Activated naive CD8-positive, alpha-beta T cell treated with anti-CD3 and anti-CD28 coated beads, Interleukin-2, amount 10 ng/mL, durations not matched to agents 7 days and 5 days (primary cell): Measurements from ENCODE around the gene TEKT3. TPM values are rescaled to one million over a fixed set of nuclear protein-coding genes. Genes with fewer than 3 reads are reported as not detected.

ENCODE experiments used
- ATAC-seq: fragments of 150-1000 bp; cut with Tn5 transposase; one replicate; pipeline ENCODE4 v1.10.0; 2021; ENCODE audit warnings: low read depth, moderate library complexity
- POLR2A ChIA-PET: fragments of 350-600 bp; sonication (Branson Sonifier 250); formaldehyde crosslinking; loops from one replicate; lab custom pipeline; 2021; ENCODE audit warnings: antibody characterized with exemption; lab: Charles Lee
- DNase-seq: peaks from one replicate; pipeline ENCODE4 v3.0.0; 2021
- H3K27ac Mint-ChIP-seq: one replicate; pipeline ENCODE4 v1.8.0; 2022; ENCODE audit warnings: mild to moderate bottlenecking, mixed read lengths
- H3K27me3 Mint-ChIP-seq: one replicate; pipeline ENCODE4 v1.8.0; 2022; ENCODE audit warnings: mild to moderate bottlenecking, moderate library complexity, mixed read lengths
- H3K36me3 Mint-ChIP-seq: one replicate; pipeline ENCODE4 v1.8.0; 2021; ENCODE audit warnings: mild to moderate bottlenecking, mixed read lengths
- H3K4me1 Mint-ChIP-seq: one replicate; pipeline ENCODE4 v1.8.0; 2021; ENCODE audit warnings: mixed read lengths
- H3K4me3 Mint-ChIP-seq: one replicate; pipeline ENCODE4 v1.8.0; 2022; ENCODE audit warnings: mild to moderate bottlenecking, moderate library complexity, mixed read lengths
- H3K9me3 Mint-ChIP-seq: one replicate; pipeline ENCODE4 v1.8.0; 2021; ENCODE audit warnings: mixed read lengths
- total RNA-seq, 2 experiments: library from RNA; stranded (reverse); gene quantifications; one replicate each; pipeline ENCODE4 v1.2.3, GENCODE V29; 2021

TEKT3 gene
- total RNA-seq, 2 experiments from 2014 or later, result not detected

GRCh38 chr17:15368600-15368999 lies 27.2 kb upstream of the TEKT3 start:
- no peak overlapping the region for H3K4me3 Mint-ChIP-seq

DNA sequence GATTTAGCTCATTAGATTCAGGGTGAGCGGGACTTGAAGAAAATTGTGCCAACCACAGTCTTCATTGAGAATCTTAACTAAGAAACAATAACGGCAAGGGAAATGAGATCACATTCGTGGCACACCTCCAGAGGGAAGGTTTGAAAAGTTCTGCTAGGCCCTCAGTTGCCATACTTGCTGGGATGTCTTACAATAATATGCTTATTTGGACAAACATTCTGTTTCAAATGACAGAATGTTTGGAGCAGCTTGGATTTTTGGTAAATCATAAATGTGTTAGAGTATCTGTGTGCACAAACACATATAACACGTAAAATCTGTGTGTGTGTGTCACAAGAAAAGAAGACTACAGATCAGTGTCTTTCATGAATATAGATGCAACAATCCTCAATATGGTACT lies 24.6 kb upstream of the TEKT3 start:
- no peak overlapping the region for H3K27ac Mint-ChIP-seq
- no peaks in the 10 kb centered on the region for H3K36me3 Mint-ChIP-seq
- H3K9me3 Mint-ChIP-seq, result no peaks in the 10 kb centered on the region
- no peak for DNase-seq
- ATAC-seq, result no peak
- no peaks in the 10 kb centered on the region for H3K4me1 Mint-ChIP-seq
- POLR2A ChIA-PET, result no interaction called here
- peaks cover 8% of the 10 kb centered on the region for H3K27me3 Mint-ChIP-seq
- H3K4me3 Mint-ChIP-seq, result no peak overlapping the region

More at GRCh38 chr17:15368600-15368999, 27.2 kb upstream of the TEKT3 start:
- Mint-ChIP-seq H3K27ac (no peak overlapping the region), H3K36me3 (no peaks in the 10 kb centered on the region), H3K4me1 (no peaks in the 10 kb centered on the region), H3K9me3 (no peaks in the 10 kb centered on the region), H3K27me3 (peaks cover 11% of the 10 kb centered on the region)
- POLR2A ChIA-PET, result no interaction called here
- no peak for ATAC-seq
- no peak for DNase-seq

DNA sequence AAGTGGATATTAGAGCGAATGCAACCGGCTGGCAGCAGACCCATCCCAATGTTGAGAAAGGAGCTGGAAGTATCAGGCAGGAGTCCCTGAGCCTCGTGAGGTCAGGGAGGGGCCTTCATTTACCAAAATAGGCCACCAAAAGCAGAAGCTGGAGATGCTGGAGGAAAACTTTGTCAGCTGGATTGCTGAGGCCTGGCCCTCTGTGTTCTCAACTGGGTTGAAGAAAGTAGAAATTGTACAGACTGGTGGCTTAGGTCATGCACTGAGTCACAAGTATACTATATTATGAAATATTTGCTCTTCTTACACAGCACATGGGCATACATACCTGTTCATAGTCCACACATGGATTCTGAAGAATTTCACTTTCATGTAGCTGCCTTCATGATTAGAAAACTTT lies 23.2 kb upstream of the TEKT3 start:
- H3K27me3 Mint-ChIP-seq, result peaks cover 4% of the 10 kb centered on the region
- DNase-seq (no peak), ATAC-seq (no peak)
- POLR2A ChIA-PET, result no interaction called here
- no peak overlapping the region for H3K4me3 Mint-ChIP-seq
- no peaks in the 10 kb centered on the region for H3K36me3 Mint-ChIP-seq
- H3K27ac Mint-ChIP-seq, result no peak overlapping the region
- H3K9me3 Mint-ChIP-seq, result no peaks in the 10 kb centered on the region
- H3K4me1 Mint-ChIP-seq, result no peaks in the 10 kb centered on the region

DNA sequence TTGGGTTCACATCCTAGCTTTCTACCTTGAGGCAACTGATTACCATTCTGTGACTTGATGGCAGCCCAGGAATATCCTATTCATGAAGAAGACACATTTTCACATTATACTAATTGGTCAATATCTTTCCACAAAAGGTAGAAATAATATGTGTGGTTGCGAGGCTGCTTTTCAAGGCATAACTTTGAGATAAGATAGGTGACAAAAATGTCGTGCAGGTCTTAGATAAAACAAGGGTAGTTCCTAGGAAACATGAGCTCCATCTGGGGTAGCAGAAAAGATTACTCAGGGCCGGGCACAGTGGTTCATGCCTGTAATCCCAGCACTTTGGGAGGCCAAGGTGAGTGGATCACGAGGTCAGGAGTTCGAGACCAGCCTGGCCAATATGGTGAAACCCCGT lies 22.3 kb upstream of the TEKT3 start:
- Mint-ChIP-seq H3K27me3 (peaks cover 2% of the 10 kb centered on the region), H3K4me3 (no peak overlapping the region), H3K36me3 (no peaks in the 10 kb centered on the region), H3K9me3 (no peaks in the 10 kb centered on the region), H3K27ac (no peak overlapping the region), H3K4me1 (no peaks in the 10 kb centered on the region)
- ATAC-seq, result no peak
- POLR2A ChIA-PET, result no interaction called here
- no peak for DNase-seq

GRCh38 chr17:15361592-15361991 lies 20.2 kb upstream of the TEKT3 start:
- H3K4me3 Mint-ChIP-seq, result no peak overlapping the region
- no peaks in the 10 kb centered on the region for H3K36me3 Mint-ChIP-seq
- POLR2A ChIA-PET, result no interaction called here
- ATAC-seq (no peak), DNase-seq (no peak)
- no peak overlapping the region for H3K27ac Mint-ChIP-seq
- peaks cover 5% of the 10 kb centered on the region for H3K27me3 Mint-ChIP-seq
- no peaks in the 10 kb centered on the region for H3K9me3 Mint-ChIP-seq
- H3K4me1 Mint-ChIP-seq, result no peaks in the 10 kb centered on the region

- DNase-seq, result no peak
- Mint-ChIP-seq H3K27ac (no peak overlapping the region), H3K9me3 (no peaks in the 10 kb centered on the region), H3K4me3 (no peak overlapping the region), H3K4me1 (no peaks in the 10 kb centered on the region), H3K27me3 (peaks cover 6% of the 10 kb centered on the region), H3K36me3 (no peaks in the 10 kb centered on the region)
- POLR2A ChIA-PET, result no interaction called here
- ATAC-seq, result no peak
Observed at GRCh38 chr17:15361151-15361550, 19.8 kb upstream of the TEKT3 start.

GRCh38 chr17:15354256-15354655 lies 12.9 kb upstream of the TEKT3 start:
- Mint-ChIP-seq H3K27ac (no peak overlapping the region), H3K36me3 (no peaks in the 10 kb centered on the region), H3K4me1 (no peaks in the 10 kb centered on the region), H3K27me3 (peaks cover 7% of the 10 kb centered on the region), H3K9me3 (no peaks in the 10 kb centered on the region), H3K4me3 (no peak overlapping the region)
- ATAC-seq, result no peak
- POLR2A ChIA-PET, result no interaction called here
- no peak for DNase-seq

- DNase-seq (no peak), ATAC-seq (no peak)
- no peaks in the 10 kb centered on the region for H3K36me3 Mint-ChIP-seq
- POLR2A ChIA-PET, result no interaction called here
- no peak overlapping the region for H3K27ac Mint-ChIP-seq
- H3K4me3 Mint-ChIP-seq, result no peak overlapping the region
- H3K4me1 Mint-ChIP-seq, result no peaks in the 10 kb centered on the region
- H3K9me3 Mint-ChIP-seq, result no peaks in the 10 kb centered on the region
- peaks cover 12% of the 10 kb centered on the region for H3K27me3 Mint-ChIP-seq
Observed at GRCh38 chr17:15351925-15352324, 10.5 kb upstream of the TEKT3 start.

- peaks cover 13% of the 10 kb centered on the region for H3K27me3 Mint-ChIP-seq
Observed at GRCh38 chr17:15351478-15351840, 10.1 kb upstream of the TEKT3 start.

GRCh38 chr17:15350777-15351477 lies 9.5 kb upstream of the TEKT3 start:
- no peaks in the 10 kb centered on the region for H3K36me3 Mint-ChIP-seq
- peaks cover 18% of the 10 kb centered on the region for H3K27me3 Mint-ChIP-seq
- ATAC-seq (no peak), DNase-seq (no peak)
- H3K27ac Mint-ChIP-seq, result no peak overlapping the region
- H3K9me3 Mint-ChIP-seq, result no peaks in the 10 kb centered on the region
- POLR2A ChIA-PET, result no interaction called here
- no peak overlapping the region for H3K4me3 Mint-ChIP-seq
- no peaks in the 10 kb centered on the region for H3K4me1 Mint-ChIP-seq

More at GRCh38 chr17:15351478-15351840, 10.1 kb upstream of the TEKT3 start:
- DNase-seq (no peak), ATAC-seq (no peak)
- POLR2A ChIA-PET, result no interaction called here
- Mint-ChIP-seq H3K36me3 (no peaks in the 10 kb centered on the region), H3K4me3 (no peak overlapping the region), H3K4me1 (no peaks in the 10 kb centered on the region), H3K27ac (no peak overlapping the region), H3K9me3 (no peaks in the 10 kb centered on the region)

- H3K27me3 Mint-ChIP-seq, result peaks cover 33% of the 10 kb centered on the region
- POLR2A ChIA-PET, result no interaction called here
- ATAC-seq, result no peak
Observed at GRCh38 chr17:15349119-15349518, 7.7 kb upstream of the TEKT3 start.

GRCh38 chr17:15348021-15348420 lies 6.6 kb upstream of the TEKT3 start:
- DNase-seq (no peak), ATAC-seq (no peak)
- Mint-ChIP-seq H3K27me3 (peaks cover 43% of the 10 kb centered on the region), H3K36me3 (no peaks in the 10 kb centered on the region), H3K4me3 (no peak overlapping the region), H3K9me3 (no peaks in the 10 kb centered on the region), H3K4me1 (no peaks in the 10 kb centered on the region), H3K27ac (no peak overlapping the region)
- POLR2A ChIA-PET, result no interaction called here

More at GRCh38 chr17:15349119-15349518, 7.7 kb upstream of the TEKT3 start:
- no peaks in the 10 kb centered on the region for H3K4me1 Mint-ChIP-seq
- H3K27ac Mint-ChIP-seq, result no peak overlapping the region
- no peaks in the 10 kb centered on the region for H3K9me3 Mint-ChIP-seq
- no peaks in the 10 kb centered on the region for H3K36me3 Mint-ChIP-seq
- DNase-seq, result no peak
- H3K4me3 Mint-ChIP-seq, result no peak overlapping the region

DNA sequence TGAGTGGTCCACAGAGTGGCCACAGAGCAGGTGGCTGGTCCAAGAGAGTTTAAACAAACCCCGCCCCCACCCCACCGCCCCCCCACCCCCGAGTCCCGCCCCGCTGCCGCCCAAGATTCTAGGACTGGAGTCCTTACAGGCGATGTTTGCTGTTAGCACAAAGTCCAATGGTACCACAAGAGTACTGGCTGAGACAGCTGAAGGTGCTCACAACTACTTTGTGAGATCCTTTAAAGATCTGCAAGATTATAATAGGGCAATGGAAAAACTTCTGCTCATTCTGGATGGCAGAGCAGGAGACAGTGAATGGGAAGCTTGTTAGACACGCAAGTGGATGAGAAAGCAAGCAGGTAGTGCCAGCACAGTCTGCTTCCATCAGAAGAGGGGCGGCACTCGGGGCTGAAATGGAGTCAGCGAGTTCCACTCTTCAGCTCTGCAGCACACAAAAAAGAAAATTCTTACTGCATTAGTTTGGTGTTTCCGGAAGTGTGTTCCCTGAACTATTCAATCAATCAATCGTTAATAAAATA lies 4.7 kb upstream of the TEKT3 start:
- POLR2A ChIA-PET, result no interaction called here
- Mint-ChIP-seq H3K36me3 (no peaks in the 10 kb centered on the region), H3K4me3 (no peak overlapping the region), H3K9me3 (no peaks in the 10 kb centered on the region), H3K27me3 (peaks cover 57% of the 10 kb centered on the region), H3K27ac (no peak overlapping the region), H3K4me1 (peaks cover 1% of the 10 kb centered on the region)
- no peak for DNase-seq
- ATAC-seq, result no peak

DNA sequence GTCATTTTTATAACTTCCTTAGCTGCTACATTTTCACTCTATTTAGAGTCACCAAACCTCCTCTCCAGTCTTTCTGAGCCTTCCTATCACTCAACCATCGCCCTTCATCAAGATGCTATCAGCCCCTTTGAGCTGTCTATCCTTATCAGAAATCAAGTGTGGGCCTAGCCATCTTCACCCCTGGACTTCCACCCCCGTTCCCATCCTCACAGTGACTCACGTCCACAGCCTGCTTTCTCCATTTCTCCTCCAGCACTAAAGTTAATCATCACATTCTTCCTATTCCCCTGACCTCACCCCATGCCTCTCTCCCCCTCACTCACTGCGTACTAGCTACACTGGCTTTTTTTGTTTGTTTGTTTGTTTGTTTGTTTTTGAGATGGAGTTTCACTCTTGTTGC lies 2.4 kb upstream of the TEKT3 start:
- POLR2A ChIA-PET, result no interaction called here
- Mint-ChIP-seq H3K9me3 (no peaks in the 10 kb centered on the region), H3K27me3 (peaks cover 72% of the 10 kb centered on the region), H3K4me3 (no peak overlapping the region), H3K4me1 (peaks cover 4% of the 10 kb centered on the region), H3K27ac (no peak overlapping the region), H3K36me3 (no peaks in the 10 kb centered on the region)
- ATAC-seq (no peak), DNase-seq (no peak)
